GM19025 (cell line): ENCODE results near the gene MALT1.
A peak's percentile ranks its signal among the peaks of the same experiment; 100 is the strongest.

ENCODE experiments used
- ATAC-seq: cut with Tn5 transposase; IDR thresholded peaks from one replicate; pipeline ENCODE4 v1.9.1; 2021; ENCODE audit warnings: mild to moderate bottlenecking, low read depth, moderate library complexity; ENCODE audit not compliant: unreplicated experiment

The MALT1 gene

GRCh38 chr18:58682429-58683069, 11.3 kb downstream of the MALT1 start:
- no peak for ATAC-seq

GRCh38 chr18:58687871-58688308, 16.6 kb downstream of the MALT1 start:
- peak; percentile 49 for ATAC-seq

- ATAC-seq = no peak
Measured at GRCh38 chr18:58690259-58690658, 19.0 kb downstream of the MALT1 start.

GRCh38 chr18:58691256-58691655, 20.0 kb downstream of the MALT1 start:
- no peak for ATAC-seq

GRCh38 chr18:58692422-58693185, 21.3 kb downstream of the MALT1 start:
- ATAC-seq = no peak

GRCh38 chr18:58694221-58694620, 23.0 kb downstream of the MALT1 start:
- ATAC-seq = no peak

GRCh38 chr18:58694720-58695468, 23.6 kb downstream of the MALT1 start:
- no peak for ATAC-seq

- ATAC-seq = no peak
Measured at GRCh38 chr18:58695772-58696171, 24.5 kb downstream of the MALT1 start.

GRCh38 chr18:58697146-58697545, 25.9 kb downstream of the MALT1 start:
- no peak for ATAC-seq

- no peak for ATAC-seq
Measured at GRCh38 chr18:58698701-58699193, 27.5 kb downstream of the MALT1 start.

GRCh38 chr18:58699551-58699950, 28.3 kb downstream of the MALT1 start:
- ATAC-seq = no peak

GRCh38 chr18:58700209-58700608, 28.9 kb downstream of the MALT1 start:
- ATAC-seq = no peak

- no peak for ATAC-seq
Measured at GRCh38 chr18:58712930-58713329, 41.7 kb downstream of the MALT1 start.

GRCh38 chr18:58714259-58714658, 43.0 kb downstream of the MALT1 start:
- no peak for ATAC-seq

- ATAC-seq = no peak
Measured at GRCh38 chr18:58714821-58715220, 43.6 kb downstream of the MALT1 start.

GRCh38 chr18:58715540-58715939, 44.3 kb downstream of the MALT1 start:
- ATAC-seq = no peak

- no peak for ATAC-seq
Measured at GRCh38 chr18:58716060-58716756, 44.9 kb downstream of the MALT1 start.

- ATAC-seq = no peak
Measured at GRCh38 chr18:58721566-58722239, 50.4 kb downstream of the MALT1 start.

GRCh38 chr18:58723810-58724602, 52.7 kb downstream of the MALT1 start:
- ATAC-seq = no peak
